GM12891 (cell line): Measurements from ENCODE around the gene FHL3.

Experiments used
- POLR2A ChIP-seq: IDR thresholded peaks from 2 replicates; pipeline ENCODE4 v1.6.1; 2011; ENCODE audit warnings: low read depth, low read length, control low read depth
- POLR2AphosphoS5 ChIP-seq: IDR thresholded peaks from 2 replicates; pipeline ENCODE4 v1.6.1; 2011; ENCODE audit warnings: low read depth, low read length, control low read depth
- TAF1 ChIP-seq: IDR thresholded peaks from 2 replicates; pipeline ENCODE4 v1.6.1; 2011; ENCODE audit warnings: low read depth, low read length, control low read depth

DNA sequence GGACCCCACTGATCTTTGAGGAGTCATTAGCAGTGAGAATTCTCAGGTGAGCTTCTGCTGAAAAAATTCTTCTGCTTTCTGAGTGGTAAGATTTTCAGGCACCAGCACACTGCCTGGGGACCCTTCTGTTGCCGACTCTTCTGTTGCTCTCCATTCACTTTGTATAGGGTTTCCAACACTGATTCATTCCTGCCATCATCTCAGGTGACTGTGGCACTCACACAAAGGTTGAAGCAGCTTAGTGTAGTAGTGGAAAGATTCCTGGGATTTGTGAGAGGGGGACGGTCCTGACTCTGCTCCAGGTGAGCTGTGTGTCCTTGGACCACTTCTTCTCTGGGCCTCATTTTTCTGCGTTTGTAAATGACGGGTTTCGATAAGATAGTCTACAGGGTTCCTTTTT is 16.7 kb upstream of the FHL3 start:
- TF ChIP-seq POLR2A (no peak), TAF1 (no peak), POLR2AphosphoS5 (no peak)
